ENCODE data around the gene INPP1.

The INPP1 gene

GRCh38 chr2:190415794-190416775, 72.7 kb downstream of the INPP1 start:
- Histone ChIP-seq H3K9me2 (replicated peaks; ENCODE audit: insufficient read depth, low read length) (no peaks in the 10 kb centered on the region), H2AFZ (ENCODE audit: low read length) (no peak overlapping the region), H3K27me3 (replicated peaks; ENCODE audit: insufficient read depth, low read length) (no peaks in the 10 kb centered on the region), H3K4me3 (ENCODE audit: low read length) (no peak overlapping the region), H3K9me3 (replicated peaks; ENCODE audit: insufficient read depth, low read length) (no peaks in the 10 kb centered on the region), H3K4me2 (ENCODE audit: low read depth, low read length) (peak overlapping the region; percentile 8; the same call in 1 of the 2 replicates), H4K20me1 (ENCODE audit: insufficient read depth, low read length) (no peaks in the 10 kb centered on the region), H3F3A (ENCODE audit: insufficient read depth, low read length) (no peaks in the 10 kb centered on the region), H3K79me2 (ENCODE audit: low read length) (peaks cover 19% of the 10 kb centered on the region; the same call in 1 of the 2 replicates), H3K27ac (ENCODE audit: low read length) (no peak overlapping the region), H3K4me1 (ENCODE audit: low read length) (no peaks in the 10 kb centered on the region), H3K9ac (ENCODE audit: low read length) (no peak overlapping the region), H3K36me3 (replicated peaks; ENCODE audit: insufficient read depth, low read length) (no peaks in the 10 kb centered on the region)
- no peak for DNase-seq
- TF ChIP-seq EZH2phosphoT487 (IDR thresholded peaks at IDR 0.05; ENCODE audit: low read length) (no peak), EZH2 (optimal IDR thresholded peaks at IDR 0.05; ENCODE audit: low read depth, low read length) (no peak)

- no peak overlapping the region for H3K4me3 ChIP-seq (ENCODE audit: low read length)
- no peak overlapping the region for H2AFZ ChIP-seq (ENCODE audit: low read length)
- H3K79me2 ChIP-seq (ENCODE audit: low read length), result peaks cover 14% of the 10 kb centered on the region; the same call in 1 of the 2 replicates
- H3K27ac ChIP-seq (ENCODE audit: low read length), result no peak overlapping the region
- H3K4me1 ChIP-seq (ENCODE audit: low read length), result no peaks in the 10 kb centered on the region
- H3K36me3 ChIP-seq (replicated peaks; ENCODE audit: insufficient read depth, low read length), result no peaks in the 10 kb centered on the region
- H3K4me2 ChIP-seq (ENCODE audit: low read depth, low read length), result no peak overlapping the region
- H4K20me1 ChIP-seq (ENCODE audit: insufficient read depth, low read length), result no peaks in the 10 kb centered on the region
- H3K9me2 ChIP-seq (replicated peaks; ENCODE audit: insufficient read depth, low read length), result no peaks in the 10 kb centered on the region
- H3K9me3 ChIP-seq (replicated peaks; ENCODE audit: insufficient read depth, low read length), result no peaks in the 10 kb centered on the region
- no peaks in the 10 kb centered on the region for H3K27me3 ChIP-seq (replicated peaks; ENCODE audit: insufficient read depth, low read length)
- H3K9ac ChIP-seq (ENCODE audit: low read length), result no peak overlapping the region
- no peak for TF ChIP-seq EZH2phosphoT487 (IDR thresholded peaks at IDR 0.05; ENCODE audit: low read length)
- TF ChIP-seq CTCF (IDR thresholded peaks at IDR 0.05; ENCODE audit: low read length), result no peak
- no peak for TF ChIP-seq EZH2 (optimal IDR thresholded peaks at IDR 0.05; ENCODE audit: low read depth, low read length)
- no peaks in the 10 kb centered on the region for H3F3A ChIP-seq (ENCODE audit: insufficient read depth, low read length)
- DNase-seq, result no peak
Measured at GRCh38 chr2:190417045-190417842, 73.9 kb downstream of the INPP1 start.

GRCh38 chr2:190418727-190419126, 75.3 kb downstream of the INPP1 start:
- no peak overlapping the region for H2AFZ ChIP-seq (ENCODE audit: low read length)
- no peak overlapping the region for H3K9ac ChIP-seq (ENCODE audit: low read length)
- H3K9me2 ChIP-seq (replicated peaks; ENCODE audit: insufficient read depth, low read length), result no peaks in the 10 kb centered on the region
- no peaks in the 10 kb centered on the region for H3F3A ChIP-seq (ENCODE audit: insufficient read depth, low read length)
- H3K79me2 ChIP-seq (ENCODE audit: low read length), result peaks cover under 1% of the 10 kb centered on the region; the same call in 1 of the 2 replicates
- no peaks in the 10 kb centered on the region for H3K36me3 ChIP-seq (replicated peaks; ENCODE audit: insufficient read depth, low read length)
- H3K27ac ChIP-seq (ENCODE audit: low read length), result no peak overlapping the region
- H4K20me1 ChIP-seq (ENCODE audit: insufficient read depth, low read length), result no peaks in the 10 kb centered on the region
- H3K4me3 ChIP-seq (ENCODE audit: low read length), result no peak overlapping the region
- no peaks in the 10 kb centered on the region for H3K27me3 ChIP-seq (replicated peaks; ENCODE audit: insufficient read depth, low read length)
- H3K4me1 ChIP-seq (ENCODE audit: low read length), result no peaks in the 10 kb centered on the region
- DNase-seq, result no peak
- no peaks in the 10 kb centered on the region for H3K9me3 ChIP-seq (replicated peaks; ENCODE audit: insufficient read depth, low read length)
- no peak for TF ChIP-seq CTCF (IDR thresholded peaks at IDR 0.05; ENCODE audit: low read length)
- no peak for TF ChIP-seq EZH2phosphoT487 (IDR thresholded peaks at IDR 0.05; ENCODE audit: low read length)
- no peak overlapping the region for H3K4me2 ChIP-seq (ENCODE audit: low read depth, low read length)

Data from MM.1S (cell line).